Neuronal stem cell (in vitro differentiated cells): ENCODE data around the gene KNSTRN.

Experiments used
- DNase-seq: peaks from one replicate; pipeline ENCODE4 v3.0.0-alpha.2; 2013; ENCODE audit warnings: low spot score
- H2AFZ ChIP-seq: one replicate; pipeline ENCODE4 v1.6.1; 2013; ENCODE audit warnings: mild to moderate bottlenecking, low read length, inconsistent platforms
- H2AK5ac ChIP-seq: 2 replicates; pipeline ENCODE4 v1.6.1; 2013; ENCODE audit warnings: low read depth, mild to moderate bottlenecking, inconsistent platforms, low read length, moderate library complexity, mixed read lengths
- H2BK120ac ChIP-seq: 2 replicates; pipeline ENCODE4 v1.6.1; 2013; ENCODE audit warnings: low read depth, mild to moderate bottlenecking, inconsistent platforms, low read length, moderate library complexity, mixed read lengths
- H2BK12ac ChIP-seq: one replicate; pipeline ENCODE4 v1.6.1; 2013; ENCODE audit warnings: low read length, inconsistent platforms
- H2BK15ac ChIP-seq: 2 replicates; pipeline ENCODE4 v1.6.1; 2013; ENCODE audit warnings: mild to moderate bottlenecking, low read length, inconsistent platforms, mixed read lengths
- H2BK5ac ChIP-seq: one replicate; pipeline ENCODE4 v1.6.1; 2013; ENCODE audit warnings: inconsistent platforms, mild to moderate bottlenecking, low read length, moderate library complexity
- H3K14ac ChIP-seq: one replicate; pipeline ENCODE4 v1.6.1; 2013; ENCODE audit warnings: low read length, inconsistent platforms
- H3K18ac ChIP-seq: 2 replicates; pipeline ENCODE4 v1.6.1; 2013; ENCODE audit warnings: low read length, inconsistent platforms
- H3K23ac ChIP-seq: 2 replicates; pipeline ENCODE4 v1.6.1; 2013; ENCODE audit warnings: low read depth, mild to moderate bottlenecking, mixed read lengths, low read length, inconsistent platforms; ENCODE audit not compliant: poor library complexity
- H3K27ac ChIP-seq: replicated peaks from 3 replicates; pipeline ENCODE4 v1.5.1; 2013; ENCODE audit warnings: low read length, inconsistent platforms
- H3K27me3 ChIP-seq, 3 experiments: 2 replicates each; pipeline ENCODE4 v1.6.1; 2013; ENCODE audit warnings: low read length in 3 of 3, mild to moderate bottlenecking in 2 of 3, inconsistent platforms in 1 of 3, low read depth in 1 of 3, mixed read lengths in 1 of 3, moderate library complexity in 1 of 3; ENCODE audit not compliant: control insufficient read depth in 3 of 3, insufficient read depth in 3 of 3
- H3K36me3 ChIP-seq, 2 donors: replicated peaks in 1 of 2; 2 replicates each; pipeline ENCODE4 v1.6.1; 2013; ENCODE audit warnings: low read length in 2 of 2; ENCODE audit not compliant: control insufficient read depth in 2 of 2, insufficient read depth in 2 of 2
- H3K4ac ChIP-seq: 2 replicates; pipeline ENCODE4 v1.6.1; 2013; ENCODE audit warnings: inconsistent platforms, mild to moderate bottlenecking, low read length, moderate library complexity
- H3K4me1 ChIP-seq, 2 donors: 1 replicate in 1 of 2; 2 replicates in 1 of 2; pipeline ENCODE4 v1.6.1; 2013; ENCODE audit warnings: low read length in 2 of 2, low read depth in 1 of 2; ENCODE audit not compliant: control insufficient read depth in 2 of 2, insufficient read depth in 1 of 2
- H3K4me2 ChIP-seq: one replicate; pipeline ENCODE4 v1.6.1; 2013; ENCODE audit warnings: mild to moderate bottlenecking, low read length, inconsistent platforms; ENCODE audit not compliant: insufficient read depth, poor library complexity, severe bottlenecking
- H3K4me3 ChIP-seq, 2 donors: 2 replicates each; pipeline ENCODE4 v1.5.1; 2013; ENCODE audit warnings: low read length in 2 of 2, mild to moderate bottlenecking in 2 of 2, inconsistent platforms in 1 of 2, moderate library complexity in 1 of 2
- H3K79me1 ChIP-seq: one replicate; pipeline ENCODE4 v1.6.1; 2013; ENCODE audit warnings: low read depth, mild to moderate bottlenecking, inconsistent platforms, low read length, moderate library complexity
- H3K9ac ChIP-seq: one replicate; pipeline ENCODE4 v1.6.1; 2013; ENCODE audit warnings: mild to moderate bottlenecking, low read depth, low read length, inconsistent platforms; ENCODE audit not compliant: poor library complexity
- H3K9me3 ChIP-seq, 2 donors: replicated peaks in 1 of 2; 2 replicates each; pipeline versions ENCODE3 to v1.6.1; 2013; ENCODE audit warnings: low read length in 2 of 2, mild to moderate bottlenecking in 2 of 2, inconsistent platforms in 1 of 2, low read depth in 1 of 2, mixed read lengths in 1 of 2, moderate library complexity in 1 of 2; ENCODE audit not compliant: control insufficient read depth in 2 of 2, insufficient read depth in 1 of 2
- H4K8ac ChIP-seq: one replicate; pipeline ENCODE4 v1.6.1; 2013; ENCODE audit warnings: low read depth, mild to moderate bottlenecking, inconsistent platforms, low read length, moderate library complexity
- H4K91ac ChIP-seq: one replicate; pipeline ENCODE4 v1.6.1; 2013; ENCODE audit warnings: low read length, low read depth, mild to moderate bottlenecking, inconsistent platforms; ENCODE audit not compliant: poor library complexity
- WGBS, 2 donors: extraction: QIAGEN DNeasy Blood & Tissue Kit; methylation state at CpG; one replicate each; pipeline ENCODE4 v1.1.7; 2013; ENCODE audit warnings: missing lambda C conversion rate in 2 of 2, mixed read lengths in 1 of 2; ENCODE audit not compliant: insufficient read length in 2 of 2, insufficient replicate concordance in 1 of 2; ENCODE audit errors: extremely low coverage in 2 of 2; 5-methylcytosine and 5-hydroxymethylcytosine counted together

The KNSTRN gene

GRCh38 chr15:40369971-40370370 lies 12.6 kb upstream of the KNSTRN start:
- Histone ChIP-seq H3K4me1 (peaks cover 3 to 6% of the 10 kb centered on the region in 2 donors), H2AK5ac (no peak overlapping the region), H3K27me3 (peaks cover 0 to 71% (median 28%) of the 10 kb centered on the region in 3 experiments), H3K14ac (no peak overlapping the region), H3K18ac (no peak overlapping the region), H3K9ac (no peak overlapping the region), H2AFZ (no peak overlapping the region), H2BK12ac (no peak overlapping the region), H3K23ac (peak overlapping the region; percentile 23), H3K36me3 (no peaks in the 10 kb centered on the region), H4K91ac (no peak overlapping the region), H3K4me2 (no peak overlapping the region), H3K9me3 (no peaks in the 10 kb centered on the region), H2BK5ac (no peak overlapping the region), H3K79me1 (no peaks in the 10 kb centered on the region), H3K4ac (no peak overlapping the region), H3K4me3 (no peak overlapping the region), H4K8ac (no peak overlapping the region), H3K27ac (no peak overlapping the region), H2BK15ac (no peak overlapping the region), H2BK120ac (no peak overlapping the region)
- no CpG with 5 or more reads among the region's 13 CpGs for WGBS, 2 donors
- no peak for DNase-seq

DNA sequence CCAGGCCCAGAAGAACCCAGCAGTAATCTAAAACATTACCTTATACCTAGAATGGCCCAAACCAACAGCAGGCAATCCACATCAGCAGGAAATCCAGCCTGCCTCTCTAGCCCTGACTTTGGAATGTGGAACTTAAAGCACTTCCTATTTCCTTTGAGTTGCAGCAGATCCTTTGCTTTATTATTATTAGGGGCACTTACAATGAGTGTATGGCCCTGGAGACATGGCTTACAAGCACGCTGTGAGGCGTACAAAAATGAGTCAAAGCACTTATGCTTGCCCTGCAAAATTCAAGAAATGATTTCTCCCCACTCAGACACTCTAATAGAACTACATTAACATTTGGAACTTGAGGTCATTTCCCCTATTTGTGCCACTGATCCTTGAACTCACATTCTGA lies 9.5 kb upstream of the KNSTRN start:
- H3K4me3 ChIP-seq, result no peak overlapping the region
- peaks cover 0 to 47% (median 12%) of the 10 kb centered on the region in 3 experiments for H3K27me3 ChIP-seq
- H2BK5ac ChIP-seq, result no peak overlapping the region
- no peak overlapping the region for H4K8ac ChIP-seq
- peaks cover 3% of the 10 kb centered on the region in 2 donors for H3K4me1 ChIP-seq
- H3K23ac ChIP-seq, result no peak overlapping the region
- no peak overlapping the region for H2BK12ac ChIP-seq
- H3K4ac ChIP-seq, result no peak overlapping the region
- H4K91ac ChIP-seq, result no peak overlapping the region
- H3K36me3 ChIP-seq, result no peaks in the 10 kb centered on the region
- H3K18ac ChIP-seq, result no peak overlapping the region
- no peak overlapping the region for H3K14ac ChIP-seq
- no CpG with 5 or more reads among the region's 2 CpGs for WGBS, 2 donors
- H3K9me3 ChIP-seq, result no peaks in the 10 kb centered on the region
- H2BK15ac ChIP-seq, result no peak overlapping the region
- no peak overlapping the region for H2BK120ac ChIP-seq
- H2AK5ac ChIP-seq, result no peak overlapping the region
- no peak overlapping the region for H2AFZ ChIP-seq
- H3K9ac ChIP-seq, result no peak overlapping the region
- H3K27ac ChIP-seq, result no peak overlapping the region
- no peaks in the 10 kb centered on the region for H3K79me1 ChIP-seq
- DNase-seq, result no peak
- no peak overlapping the region for H3K4me2 ChIP-seq

- H2BK12ac ChIP-seq, result no peak overlapping the region
- no peak overlapping the region for H3K18ac ChIP-seq
- no peak overlapping the region for H3K4me2 ChIP-seq
- no peak overlapping the region for H4K91ac ChIP-seq
- H3K9me3 ChIP-seq, result no peaks in the 10 kb centered on the region
- H2AFZ ChIP-seq, result no peak overlapping the region
- H3K27ac ChIP-seq, result no peak overlapping the region
- H2BK120ac ChIP-seq, result no peak overlapping the region
- H3K4me3 ChIP-seq, result no peak overlapping the region
- H3K79me1 ChIP-seq, result no peaks in the 10 kb centered on the region
- WGBS, 2 donors, result no CpG with 5 or more reads among the region's 3 CpGs
- H2AK5ac ChIP-seq, result no peak overlapping the region
- peaks cover 0 to 7% (median 0%) of the 10 kb centered on the region in 3 experiments for H3K27me3 ChIP-seq
- H3K4me1 ChIP-seq, result peaks cover 0 to 3% of the 10 kb centered on the region in 2 donors
- H3K9ac ChIP-seq, result no peak overlapping the region
- H3K36me3 ChIP-seq, result no peaks in the 10 kb centered on the region
- H2BK15ac ChIP-seq, result no peak overlapping the region
- no peak overlapping the region for H3K23ac ChIP-seq
- no peak overlapping the region for H3K4ac ChIP-seq
- H2BK5ac ChIP-seq, result no peak overlapping the region
- no peak overlapping the region for H3K14ac ChIP-seq
- no peak overlapping the region for H4K8ac ChIP-seq
- no peak for DNase-seq
Measured at GRCh38 chr15:40377606-40378005, 4.9 kb upstream of the KNSTRN start.

DNA sequence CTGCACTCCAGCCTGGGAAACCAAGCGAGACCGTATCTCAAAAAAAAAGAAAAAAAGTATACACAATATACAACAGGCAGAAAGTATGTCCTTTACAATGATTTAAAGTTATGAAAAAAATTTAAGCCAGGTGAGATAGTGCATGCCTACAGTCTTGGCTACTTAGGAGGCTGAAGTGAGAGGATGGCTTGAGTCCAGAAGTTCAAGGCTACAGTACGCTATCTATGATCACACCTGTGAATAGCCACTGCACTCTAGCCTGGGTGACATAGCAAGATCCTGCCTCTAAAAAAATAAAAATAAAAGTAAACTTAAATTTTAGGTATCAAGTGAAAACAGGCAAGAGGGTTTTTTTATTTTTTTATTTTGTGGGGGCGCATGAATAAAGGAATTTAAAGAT lies 3.1 kb upstream of the KNSTRN start:
- Histone ChIP-seq H3K4me1 (peaks cover 0 to 2% of the 10 kb centered on the region in 2 donors), H3K14ac (no peak overlapping the region), H2BK120ac (no peak overlapping the region), H3K23ac (no peak overlapping the region), H3K9me3 (no peaks in the 10 kb centered on the region), H3K9ac (no peak overlapping the region), H3K27me3 (peaks cover 0 to 4% (median 0%) of the 10 kb centered on the region in 3 experiments), H3K4ac (no peak overlapping the region), H2BK15ac (no peak overlapping the region), H4K8ac (no peak overlapping the region), H2BK12ac (no peak overlapping the region), H3K36me3 (peaks cover 0 to 2% of the 10 kb centered on the region in 2 donors), H3K27ac (no peak overlapping the region), H3K4me3 (no peak overlapping the region), H2AFZ (no peak overlapping the region), H3K18ac (no peak overlapping the region), H2AK5ac (no peak overlapping the region), H3K79me1 (peaks cover 5% of the 10 kb centered on the region), H4K91ac (no peak overlapping the region), H3K4me2 (no peak overlapping the region), H2BK5ac (no peak overlapping the region)
- DNase-seq, result no peak
- WGBS, 2 donors, result no CpG with 5 or more reads among the region's 4 CpGs
